Type B pancreatic cell (in vitro differentiated cells): ENCODE data around the gene MYMX. TPM values are rescaled to one million over a fixed set of nuclear protein-coding genes. Genes with fewer than 3 reads are reported as not detected.

Experiments
- DNase-seq: peaks from one replicate; pipeline ENCODE4 v3.0.0; 2021; ENCODE audit warnings: mixed read lengths; ENCODE audit not compliant: unreplicated experiment; ENCODE audit errors: extremely low spot score
- H3K27ac Mint-ChIP-seq: 2 replicates; pipeline ENCODE4 v1.8.0; 2021; ENCODE audit warnings: mild to moderate bottlenecking, mixed read lengths
- H3K27me3 Mint-ChIP-seq: 2 replicates; pipeline ENCODE4 v1.8.0; 2021; ENCODE audit warnings: mixed read lengths
- H3K36me3 Mint-ChIP-seq: 2 replicates; pipeline ENCODE4 v1.8.0; 2021; ENCODE audit warnings: mixed read lengths
- H3K4me1 Mint-ChIP-seq: one replicate; pipeline ENCODE4 v1.8.0; 2021; ENCODE audit warnings: mixed read lengths; ENCODE audit not compliant: unreplicated experiment
- H3K4me3 Mint-ChIP-seq: 2 replicates; pipeline ENCODE4 v1.8.0; 2021; ENCODE audit warnings: mild to moderate bottlenecking, mixed read lengths
- H3K9me3 Mint-ChIP-seq: 2 replicates; pipeline ENCODE4 v1.8.0; 2021; ENCODE audit warnings: mixed read lengths
- CTCF ChIP-seq: fragments of 200-600 bp; sonication (generic); conservative IDR thresholded peaks from 2 replicates; pipeline ENCODE4 v1.5.0; 2021; ENCODE audit warnings: antibody characterized with exemption, mild to moderate bottlenecking
- total RNA-seq: library from RNA; stranded (reverse); gene quantifications from 2 replicates; pipeline ENCODE4 v1.2.1, GENCODE V29; 2021; ENCODE audit warnings: low replicate concordance

Gene MYMX
- total RNA-seq, 1 donor from 2014 or later = 0.53 TPM

GRCh38 chr6:44267252-44267651 is 50.5 kb downstream of the MYMX start:
- Mint-ChIP-seq H3K4me3 (no peak overlapping the region), H3K9me3 (no peaks in the 10 kb centered on the region), H3K36me3 (no peaks in the 10 kb centered on the region), H3K4me1 (peaks cover 23% of the 10 kb centered on the region), H3K27me3 (peaks cover 39% of the 10 kb centered on the region), H3K27ac (no peak overlapping the region)
- no peak for DNase-seq
- TF ChIP-seq CTCF = no peak

Other genes with a start within 250 kb of the MYMX start
- 45.5 and 53.7 TPM in 2 replicates for gene MRPL14, start 89.5 kb upstream of the MYMX start, total RNA-seq
- gene TMEM63B, start 89.4 kb upstream of the MYMX start, total RNA-seq = 45.5 and 57.5 TPM in 2 replicates
- not detected in 2 replicates for gene CAPN11, start 58.1 kb upstream of the MYMX start, total RNA-seq
- gene SLC29A1, start 6.7 kb downstream of the MYMX start, total RNA-seq = 33.6 and 50.9 TPM in 2 replicates
- 880 and 1,082 TPM in 2 replicates for gene HSP90AB1, start 30.2 kb downstream of the MYMX start, total RNA-seq
- 39.6 and 46.1 TPM in 2 replicates for gene SLC35B2, start 40.6 kb downstream of the MYMX start, total RNA-seq
- gene NFKBIE, start 48.6 kb downstream of the MYMX start, total RNA-seq = 9.2 and 10.7 TPM in 2 replicates
- gene TMEM151B, start 53.5 kb downstream of the MYMX start, total RNA-seq = 0.52 and 3.2 TPM in 2 replicates
- gene AARS2, start 96.4 kb downstream of the MYMX start, total RNA-seq = 34.3 and 37.3 TPM in 2 replicates
- gene SPATS1, start 125.7 kb downstream of the MYMX start, total RNA-seq = not detected in 2 replicates
- 23.3 and 28.7 TPM in 2 replicates for gene CDC5L, start 170.8 kb downstream of the MYMX start, total RNA-seq